Sigmoid colon (tissue), 4 donors: ENCODE results near the gene LRRC43.

Source experiments
- CTCF ChIP-seq, 4 experiments: fragments of 450-650 bp in 3 of 4; fragments of 200-600 bp in 1 of 4; IDR thresholded peaks; one replicate each; pipeline ENCODE4 v1.5.1; 2016 to 2019; ENCODE audit warnings: antibody characterized with exemption in 4 of 4, mild to moderate bottlenecking in 3 of 4, moderate library complexity in 2 of 4
- EP300 ChIP-seq, 4 donors: sonication (generic); formaldehyde crosslinking; IDR thresholded peaks; one replicate each; pipeline ENCODE4 v1.6.1; 2017; ENCODE audit warnings: antibody characterized with exemption in 4 of 4
- POLR2A ChIP-seq, 2 donors: fragments of 450-650 bp; IDR thresholded peaks; one replicate each; pipeline ENCODE4 v1.6.1; 2016; ENCODE audit warnings: antibody characterized with exemption in 2 of 2, mild to moderate bottlenecking in 2 of 2, moderate library complexity in 2 of 2
- POLR2AphosphoS5 ChIP-seq, 4 donors: sonication (generic); formaldehyde crosslinking; IDR thresholded peaks; one replicate each; pipeline ENCODE4 v1.6.1; 2017; ENCODE audit warnings: antibody characterized with exemption in 4 of 4

GRCh38 chr12:122171399-122171798 is 11.5 kb upstream of the LRRC43 start:
- TF ChIP-seq CTCF (IDR thresholded peaks at IDR 0.05) (no peak), POLR2A (IDR thresholded peaks at IDR 0.05) (no peak), EP300 (IDR thresholded peaks at IDR 0.05) (no peak), POLR2AphosphoS5 (IDR thresholded peaks at IDR 0.05) (no peak)
